NCI-H1694 treated with DMSO at 0.1 percent for 48 hours (cell line): ENCODE data around the gene DRD2.

Experiments
- DNase-seq: peaks from one replicate; lab custom pipeline; 2025; lab: John Stamatoyannopoulos, UW

Gene DRD2

DNA sequence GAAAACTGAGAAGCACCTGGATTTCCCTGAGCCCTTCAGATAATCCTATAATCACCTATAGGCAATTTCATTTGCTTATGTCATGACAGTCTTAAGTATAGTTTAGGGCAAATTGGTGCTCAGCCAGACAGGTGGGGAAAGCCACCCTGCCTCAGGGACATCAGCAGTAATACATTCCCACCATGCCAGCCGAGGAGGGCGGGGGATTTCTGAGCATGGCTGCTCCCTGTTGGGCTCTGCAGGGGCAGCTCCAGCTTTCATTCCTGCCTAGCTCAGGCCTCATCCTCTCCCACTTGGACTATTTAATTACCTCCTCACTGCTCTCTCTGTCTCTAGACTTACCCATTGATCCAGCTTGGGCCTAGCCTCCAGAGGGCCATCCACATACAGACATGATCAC, 9.0 kb upstream of the DRD2 start:
- DNase-seq = no peak

DNA sequence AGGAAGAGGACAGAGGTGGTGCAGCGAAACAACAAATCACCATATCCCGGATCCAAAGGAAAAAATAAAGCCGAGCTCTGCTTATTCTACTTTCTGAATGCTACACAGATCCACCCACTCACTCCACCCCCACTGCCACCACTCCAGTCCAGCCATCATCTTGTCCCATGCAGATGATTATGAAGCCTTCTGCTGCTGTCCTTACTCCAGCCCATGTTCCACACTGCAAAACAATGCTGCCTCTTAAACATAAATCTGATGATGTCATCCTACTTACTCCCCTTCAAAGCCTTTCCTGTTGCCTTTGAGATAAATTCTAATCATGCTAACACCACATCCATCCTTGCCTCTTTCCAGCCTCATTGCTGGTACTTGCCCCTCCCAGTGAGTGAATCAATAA, 6.5 kb upstream of the DRD2 start:
- DNase-seq = no peak

DNA sequence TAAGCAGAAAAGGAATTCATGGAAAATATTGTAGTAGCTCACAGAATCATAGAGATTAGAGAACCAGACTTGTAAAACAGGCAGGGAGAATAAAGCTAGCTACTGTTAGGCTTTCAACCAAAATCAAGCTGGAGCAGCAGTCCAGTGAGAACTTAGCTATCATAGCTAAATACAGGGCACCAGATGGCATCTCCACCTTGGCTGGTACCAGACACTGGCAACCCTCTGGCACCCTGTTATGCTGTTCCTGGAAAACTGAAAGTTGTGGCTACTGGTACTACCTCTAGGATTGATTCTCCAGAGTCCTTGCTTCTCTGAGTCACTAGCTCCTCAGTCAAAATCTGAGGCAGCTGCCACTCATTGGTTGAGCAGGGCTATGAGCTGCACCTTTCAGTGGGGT, 6.0 kb upstream of the DRD2 start:
- DNase-seq = peak; percentile 36

DNA sequence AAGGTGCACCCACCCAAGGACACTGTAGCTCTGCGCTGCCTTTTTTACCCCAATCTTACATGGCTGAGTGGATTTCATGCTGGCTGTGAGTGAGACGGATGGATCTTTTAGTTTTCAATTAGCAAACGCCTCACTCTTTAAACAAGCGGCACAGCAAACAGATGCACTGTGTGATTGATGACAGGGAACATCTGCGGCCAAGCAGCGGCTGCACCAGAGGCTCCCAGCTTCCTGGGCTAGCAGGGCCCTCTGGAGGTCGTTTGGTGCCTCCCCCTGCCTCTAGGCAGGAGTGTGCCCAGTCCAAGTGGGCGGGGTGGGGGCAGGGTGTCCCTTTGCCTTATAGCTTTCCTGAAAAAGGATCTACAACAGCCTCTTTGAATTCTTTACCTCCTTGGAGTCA, 2.1 kb upstream of the DRD2 start:
- DNase-seq = peak; percentile 68

DNA sequence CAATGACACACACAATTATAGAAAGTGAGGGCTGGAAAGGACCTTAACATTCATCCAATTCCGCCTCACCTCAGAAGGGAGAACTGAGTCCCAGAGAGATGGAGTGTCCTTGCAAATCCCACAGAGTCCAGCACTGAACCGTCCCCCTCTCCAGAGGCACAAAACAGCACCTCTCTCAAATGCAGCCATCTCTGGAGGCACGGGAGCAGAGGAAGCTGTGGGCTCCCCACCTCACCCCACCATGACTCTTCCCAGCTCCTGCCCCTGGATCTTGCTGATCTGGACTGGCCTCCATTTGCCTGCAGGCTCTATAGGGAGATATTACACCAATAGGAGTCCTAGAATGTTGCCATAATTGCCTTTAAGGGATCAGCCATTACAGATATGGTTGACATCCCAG, 1.4 kb upstream of the DRD2 start:
- DNase-seq = no peak

DNA sequence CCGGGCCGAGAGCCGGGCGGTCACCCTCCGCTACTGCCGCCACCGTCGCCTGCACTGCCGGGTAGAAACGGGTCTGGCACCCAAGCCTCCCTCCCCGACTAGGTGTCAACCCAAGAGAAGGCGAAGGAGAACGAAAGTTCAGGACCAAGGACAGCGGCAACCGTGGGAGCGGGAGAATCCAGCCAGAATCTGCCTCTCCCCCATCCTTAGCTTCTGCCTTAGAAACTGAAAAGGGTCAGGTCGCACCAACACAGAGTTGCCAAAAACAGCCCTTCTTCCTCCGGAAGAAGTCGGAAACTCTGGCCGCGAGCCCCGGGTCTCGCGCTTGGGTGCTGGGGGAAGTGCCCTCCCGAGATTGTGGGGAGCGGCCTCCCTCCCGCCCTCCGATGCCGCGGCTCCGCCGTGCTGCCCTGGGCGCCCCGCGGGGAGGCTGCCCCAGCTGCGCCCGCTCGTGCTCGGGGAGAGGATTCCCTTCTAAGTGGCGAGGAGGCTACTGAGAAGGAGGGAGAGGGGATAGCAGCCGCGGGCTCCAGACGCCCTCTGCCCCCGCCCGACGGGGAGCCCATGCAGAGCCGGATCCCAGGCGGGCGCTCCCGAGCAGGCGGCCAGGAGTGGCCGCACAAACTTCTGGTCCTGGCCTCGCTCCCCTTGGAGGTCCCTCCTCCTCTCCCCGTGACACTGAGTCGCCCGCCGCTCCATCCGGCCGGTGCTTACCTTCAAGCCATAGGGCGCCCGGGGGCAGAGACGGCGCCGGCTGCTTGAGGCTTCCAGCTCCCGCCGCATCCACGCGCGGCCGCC, 637 bp downstream of the DRD2 start:
- DNase-seq = no peak

DNA sequence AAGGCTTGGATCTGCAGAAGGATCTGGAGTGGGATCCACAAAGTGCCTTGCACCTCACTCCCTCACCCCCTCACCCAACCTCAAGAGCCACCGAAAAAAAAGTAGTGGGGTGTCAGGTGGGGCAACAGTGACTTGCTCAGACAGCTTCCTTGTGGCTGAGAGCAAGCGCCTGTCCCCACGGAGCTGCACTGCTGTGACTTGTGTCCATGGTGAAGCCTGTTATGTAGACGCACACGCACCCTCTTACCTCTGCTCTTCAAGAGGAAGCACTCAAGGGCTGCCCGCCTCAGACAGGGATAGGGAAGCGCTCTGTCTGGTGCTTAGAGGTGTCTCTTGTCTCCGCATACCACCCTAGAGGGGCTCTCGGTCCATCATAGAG, 1.2 kb downstream of the DRD2 start:
- no peak for DNase-seq

DNA sequence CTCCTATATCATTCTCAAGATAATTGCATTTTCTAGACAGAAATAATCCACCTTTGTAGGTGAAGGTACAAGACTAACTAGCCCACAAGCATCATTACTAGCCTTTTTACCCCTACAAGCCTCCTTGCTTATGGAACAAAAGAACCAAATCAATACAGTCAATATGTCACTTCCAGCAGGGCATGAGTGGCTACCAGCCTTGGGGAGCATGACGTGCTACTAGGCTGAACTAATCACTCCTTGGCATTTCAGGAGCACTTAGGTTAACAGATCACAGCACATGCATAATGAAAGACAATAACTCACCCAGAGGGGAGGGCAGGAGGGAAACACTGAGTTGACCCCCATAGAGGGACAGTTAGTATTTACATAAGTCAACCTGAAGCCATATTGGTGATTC, 2.7 kb downstream of the DRD2 start:
- no peak for DNase-seq

DNA sequence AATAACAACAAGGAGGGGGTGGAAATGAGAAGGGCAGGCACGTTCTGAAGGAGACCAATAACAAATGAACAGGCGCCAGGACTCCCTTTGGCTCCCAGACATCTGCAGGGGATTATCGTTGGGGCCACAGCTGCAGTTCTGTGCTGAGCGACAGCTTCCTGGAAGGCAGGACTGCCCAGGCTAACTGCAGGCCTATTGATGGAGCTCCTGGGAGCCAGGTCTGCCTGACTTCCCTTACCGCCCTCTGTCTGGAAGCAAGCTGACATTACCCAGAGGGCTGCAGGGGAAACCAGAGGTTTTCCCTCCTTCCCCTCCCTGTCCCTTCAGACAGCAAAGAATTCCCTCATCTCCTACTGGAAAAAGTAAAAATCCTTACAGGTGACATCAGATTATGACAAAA, 5.0 kb downstream of the DRD2 start:
- no peak for DNase-seq

DNA sequence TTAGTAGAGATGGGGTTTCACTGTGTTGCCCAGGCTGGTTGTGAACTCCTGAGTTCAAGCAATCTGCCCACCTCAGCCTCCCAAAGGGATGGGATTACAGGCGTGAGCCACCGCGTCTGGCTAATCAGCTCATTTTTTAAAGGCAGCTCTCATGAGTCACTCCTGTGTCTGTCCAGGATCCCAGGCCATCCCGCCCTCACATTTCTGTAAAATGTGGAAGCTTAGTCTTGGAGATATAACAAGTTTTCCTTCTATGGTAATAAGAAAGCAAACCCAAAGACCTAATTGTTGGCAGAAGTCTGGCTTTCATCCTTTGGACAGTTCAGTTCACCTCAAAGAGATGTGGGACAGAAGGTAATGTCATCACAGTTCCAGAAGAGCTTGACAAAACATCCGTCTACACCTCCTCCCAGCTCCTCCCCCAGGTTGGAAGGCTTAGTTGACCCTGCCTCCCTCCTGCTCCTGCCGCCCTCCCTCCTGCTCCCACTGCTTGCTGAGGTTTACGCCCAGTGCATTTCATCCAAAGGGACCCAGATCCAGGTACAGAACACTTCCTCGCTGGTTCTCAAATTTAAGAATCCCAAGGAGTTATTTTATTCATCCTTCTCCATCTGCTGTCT, 6.4 kb downstream of the DRD2 start:
- DNase-seq = no peak

DNA sequence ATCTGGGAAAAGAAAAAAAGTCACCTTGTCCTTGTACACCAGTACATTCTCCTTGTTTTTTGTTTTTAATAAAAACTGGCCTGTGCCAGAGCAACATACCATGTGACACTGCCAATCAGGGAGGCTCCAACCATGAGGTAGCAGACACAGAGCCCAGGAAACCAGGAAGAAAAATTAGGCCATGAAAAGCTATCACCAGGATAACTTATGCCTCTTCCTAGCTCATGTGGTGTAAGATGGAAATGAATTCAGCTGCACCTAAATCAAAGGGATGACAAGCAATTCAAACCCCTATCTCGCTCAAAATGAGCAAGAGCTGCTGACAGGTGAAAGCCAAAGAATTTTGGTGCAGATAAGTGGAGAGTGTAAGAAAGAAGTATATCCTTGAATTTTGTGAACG, 7.7 kb downstream of the DRD2 start:
- DNase-seq = no peak

DNA sequence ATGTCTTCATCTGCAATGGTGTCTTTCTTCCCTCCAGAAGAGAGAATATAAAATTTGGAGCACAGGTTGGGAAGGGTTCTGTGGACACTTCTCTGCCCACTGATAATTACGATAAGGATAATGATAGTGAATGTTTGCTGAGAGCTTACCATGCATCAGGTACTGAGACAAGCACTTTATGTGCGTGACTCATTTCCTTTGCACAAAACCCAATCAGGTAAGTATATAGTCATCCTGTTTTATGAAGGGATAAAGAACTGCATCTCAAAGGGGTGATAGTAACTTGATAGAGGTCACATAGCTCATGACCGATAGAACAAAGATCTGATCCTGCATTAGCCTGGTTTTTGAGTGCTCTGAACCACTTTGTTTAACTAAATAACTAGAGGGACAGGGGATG, 9.4 kb downstream of the DRD2 start:
- DNase-seq = no peak

DNA sequence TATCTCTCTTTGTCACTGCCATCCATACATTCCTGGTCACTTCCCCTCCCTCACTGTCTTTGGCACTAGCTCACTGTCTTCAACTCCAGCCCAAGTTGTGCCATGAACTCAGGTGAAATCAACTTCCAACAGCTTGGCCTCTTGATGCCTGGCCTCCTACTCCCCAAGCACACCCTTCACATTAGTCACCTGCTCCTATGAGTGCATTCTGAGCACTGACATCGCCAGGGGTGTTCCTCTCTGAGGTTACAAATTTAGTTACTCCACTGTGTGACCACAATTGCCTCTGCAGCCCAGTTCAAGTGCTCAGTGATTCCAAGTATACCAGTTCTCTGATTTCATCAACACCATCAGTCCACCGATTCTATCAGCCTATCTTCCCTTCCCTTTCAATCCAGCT, 10.8 kb downstream of the DRD2 start:
- DNase-seq = no peak

DNA sequence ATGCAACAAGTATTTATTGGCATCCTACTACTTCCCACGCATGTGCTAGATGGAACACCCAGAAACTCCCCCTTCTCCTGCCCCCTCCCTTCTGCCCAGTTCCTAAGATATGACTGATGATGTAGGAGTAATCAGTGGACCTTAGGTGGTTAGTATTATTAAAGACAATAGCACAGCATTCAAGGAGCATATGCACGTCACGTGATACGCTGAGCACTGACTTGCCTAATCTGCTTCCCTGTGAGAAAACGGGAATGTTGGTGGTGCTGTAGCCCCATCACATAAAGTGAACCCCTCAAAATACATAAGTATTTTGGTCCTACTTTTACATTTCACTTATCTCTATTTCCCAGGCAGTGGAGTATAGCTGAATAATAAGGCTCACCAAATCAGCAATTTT, 12.4 kb downstream of the DRD2 start:
- DNase-seq = no peak

DNA sequence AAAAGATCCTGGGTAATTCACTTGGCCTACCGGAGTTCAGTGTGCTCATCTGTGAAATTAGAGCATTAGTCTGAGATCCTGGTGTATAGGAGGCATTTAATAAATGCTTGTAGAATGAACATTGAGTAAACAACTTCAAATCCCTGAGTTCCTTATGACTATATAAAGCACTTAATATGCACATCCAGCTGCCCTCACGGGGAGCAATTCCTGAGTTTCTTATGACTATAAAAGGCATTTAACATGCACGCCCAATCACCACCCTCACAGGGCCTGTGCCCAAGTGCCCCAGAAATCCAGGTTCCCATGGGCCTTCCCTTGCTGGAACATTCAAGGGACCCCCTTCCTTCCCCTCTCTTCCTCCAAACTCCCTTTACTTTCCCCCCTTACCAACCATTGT, 13.6 kb downstream of the DRD2 start:
- no peak for DNase-seq

DNA sequence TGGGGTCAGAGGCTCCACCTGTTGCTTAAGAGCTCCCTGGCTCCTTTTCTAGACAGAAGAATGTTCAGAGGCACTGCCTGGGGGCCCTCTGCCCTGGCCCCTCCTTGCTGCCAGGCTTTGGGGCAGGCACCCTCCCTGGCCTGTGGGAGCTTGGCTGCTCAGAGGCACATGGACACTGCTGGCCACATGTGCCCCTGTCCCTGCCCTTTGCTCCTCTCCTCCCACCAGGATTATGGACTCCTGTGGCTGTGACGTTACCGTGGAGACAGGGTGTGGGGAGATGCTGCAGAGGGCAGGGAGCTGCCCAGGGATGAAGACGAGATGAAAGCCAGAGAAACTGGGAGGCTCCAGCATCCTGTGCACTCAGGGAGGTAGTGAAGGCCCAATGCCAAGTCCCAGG, 14.7 kb downstream of the DRD2 start:
- no peak for DNase-seq

DNA sequence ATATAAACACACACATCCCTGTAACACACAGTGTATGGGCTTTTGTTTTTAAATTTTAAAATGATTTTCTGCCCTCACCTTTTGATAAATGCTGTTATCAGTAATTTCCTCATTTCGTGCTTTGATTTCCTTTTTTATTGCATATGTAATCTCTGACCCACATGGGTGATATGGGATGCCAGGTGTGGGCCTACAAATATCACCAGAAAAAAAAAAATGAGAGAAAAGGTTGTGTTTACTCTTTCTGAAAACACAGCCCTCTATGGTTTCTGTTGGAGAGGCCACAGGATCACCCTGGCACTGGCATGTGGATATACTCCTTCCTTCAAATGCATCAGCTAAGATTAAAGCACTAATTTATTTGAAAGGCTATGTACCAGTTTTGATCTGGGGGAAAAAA, 17.0 kb downstream of the DRD2 start:
- no peak for DNase-seq

DNA sequence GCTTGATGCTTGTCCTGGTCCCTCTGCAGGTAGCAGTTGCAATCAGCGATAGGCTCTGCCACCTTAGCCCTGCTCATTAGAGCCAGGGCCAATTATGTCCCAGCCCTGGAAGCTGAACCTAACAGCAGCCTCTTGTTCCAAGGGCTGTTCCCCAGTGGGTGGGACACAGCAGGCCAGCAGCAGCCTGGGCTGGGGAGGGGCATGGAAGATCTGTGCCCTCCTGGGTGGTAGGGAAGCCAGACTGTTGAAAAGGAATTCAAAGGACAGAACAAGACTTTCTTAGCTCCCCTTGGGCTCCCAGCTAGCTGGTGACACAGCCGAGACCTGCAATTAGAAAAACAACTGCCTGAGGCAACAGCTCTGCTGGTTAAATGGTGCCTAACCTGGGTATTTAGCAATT, 17.4 kb downstream of the DRD2 start:
- peak; percentile 20 for DNase-seq

DNA sequence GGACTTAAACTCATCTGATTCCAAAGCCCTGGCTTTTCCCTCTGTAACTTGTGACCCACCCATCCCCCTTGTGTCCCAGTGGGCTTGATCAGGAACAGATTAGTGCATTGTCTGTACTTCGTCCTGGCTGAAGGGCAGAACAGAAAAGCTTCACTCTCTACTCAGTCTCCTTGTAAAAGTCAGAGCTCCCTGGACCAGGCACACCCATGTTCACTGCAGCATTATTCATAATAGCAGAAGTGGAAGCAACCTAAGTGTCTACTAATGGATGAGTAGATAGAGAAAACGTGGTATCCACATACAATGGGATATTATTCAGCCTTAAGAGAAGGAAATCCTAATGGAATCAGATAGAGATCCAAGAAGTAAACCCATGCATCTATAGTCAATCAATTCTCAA, 20.7 kb downstream of the DRD2 start:
- no peak for DNase-seq

DNA sequence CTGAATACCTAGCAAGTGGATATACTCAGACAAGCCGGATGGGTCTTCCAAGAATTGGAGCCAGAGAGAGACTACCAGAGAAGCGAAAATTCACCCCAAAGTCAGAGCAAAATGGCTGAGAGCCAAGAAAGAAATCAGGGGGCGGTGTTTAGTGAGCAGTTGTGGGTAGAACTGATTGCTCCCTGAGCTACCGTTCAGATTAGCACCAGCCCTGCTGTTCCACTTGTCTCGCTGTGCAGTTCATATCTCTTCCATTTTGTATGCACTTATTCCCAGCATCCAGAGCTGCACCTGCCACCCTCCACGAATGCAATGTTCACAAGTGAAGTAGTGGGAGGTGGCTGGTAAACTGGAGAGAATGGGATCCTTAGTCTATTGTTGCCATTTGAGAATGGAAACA, 25.5 kb downstream of the DRD2 start:
- no peak for DNase-seq

DNA sequence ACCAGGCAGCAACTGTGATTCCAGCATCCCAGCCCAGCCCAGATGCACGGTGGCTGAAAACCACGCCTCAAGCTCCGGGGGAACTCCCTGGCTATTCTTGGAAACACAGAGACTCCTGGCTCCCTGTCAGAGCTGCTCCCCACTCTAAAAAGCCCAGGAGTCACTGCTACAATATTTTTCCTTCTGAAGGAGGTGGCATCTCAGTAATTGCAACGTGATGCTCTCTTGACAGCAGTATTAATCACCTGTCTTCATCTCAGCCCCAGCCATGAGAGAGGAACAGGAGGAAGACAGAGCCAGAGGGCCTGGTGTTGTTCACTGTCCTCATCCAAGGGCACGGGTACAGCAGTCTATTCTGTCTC, 26.9 kb downstream of the DRD2 start:
- no peak for DNase-seq

DNA sequence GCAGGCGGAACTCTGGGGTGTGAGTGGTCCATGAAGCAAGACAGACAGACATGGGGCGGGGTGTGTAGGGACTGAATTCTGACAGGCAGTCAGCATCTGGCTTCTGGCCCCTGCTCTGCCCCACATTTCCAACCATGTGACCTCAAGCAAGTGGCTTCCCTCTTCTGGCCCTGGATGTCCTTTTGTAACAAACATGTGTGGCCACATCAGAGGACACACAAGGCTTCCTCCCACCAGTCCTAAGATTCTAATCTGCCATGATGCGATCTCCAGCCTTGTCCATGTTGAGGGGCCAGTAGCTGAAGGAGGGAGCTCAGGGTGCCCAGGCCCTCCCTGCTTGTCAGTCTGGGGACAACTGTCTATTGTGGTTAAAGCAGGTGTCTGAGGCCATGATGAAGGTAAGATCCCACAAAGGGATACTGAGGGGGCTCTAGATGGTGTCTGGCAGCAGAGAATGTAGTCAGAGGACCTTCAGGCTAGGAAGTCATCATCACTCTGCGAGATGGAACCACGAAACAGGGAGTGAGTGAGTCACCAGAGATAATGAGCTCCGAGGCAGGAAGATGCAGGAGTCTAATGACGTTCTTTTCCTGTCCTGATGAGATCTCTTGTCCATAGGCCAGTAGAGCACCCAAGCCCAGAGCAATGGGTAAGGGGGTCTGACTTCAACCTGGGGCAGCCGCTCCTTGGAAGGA, 27.4 kb downstream of the DRD2 start:
- no peak for DNase-seq

DNA sequence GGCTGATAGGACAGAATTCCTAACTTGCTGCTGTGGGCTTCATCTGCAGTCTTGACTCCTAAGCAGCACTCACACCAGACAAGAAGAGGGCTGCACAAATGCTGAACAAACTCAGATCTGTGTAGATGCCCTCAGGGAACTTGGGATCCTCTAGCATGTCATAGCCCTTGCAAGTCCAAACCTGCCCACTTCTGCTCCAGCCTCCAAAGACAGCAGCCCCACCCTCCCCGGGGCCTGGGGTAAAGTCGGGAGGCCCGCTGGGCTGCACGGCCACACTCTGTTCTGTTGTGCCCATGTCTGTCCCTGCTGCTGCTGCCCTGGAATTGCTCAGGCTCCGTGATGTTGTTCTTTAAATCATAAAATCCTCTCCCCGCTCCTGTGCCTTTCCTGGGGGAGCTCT, 28.3 kb downstream of the DRD2 start:
- DNase-seq = no peak

DNA sequence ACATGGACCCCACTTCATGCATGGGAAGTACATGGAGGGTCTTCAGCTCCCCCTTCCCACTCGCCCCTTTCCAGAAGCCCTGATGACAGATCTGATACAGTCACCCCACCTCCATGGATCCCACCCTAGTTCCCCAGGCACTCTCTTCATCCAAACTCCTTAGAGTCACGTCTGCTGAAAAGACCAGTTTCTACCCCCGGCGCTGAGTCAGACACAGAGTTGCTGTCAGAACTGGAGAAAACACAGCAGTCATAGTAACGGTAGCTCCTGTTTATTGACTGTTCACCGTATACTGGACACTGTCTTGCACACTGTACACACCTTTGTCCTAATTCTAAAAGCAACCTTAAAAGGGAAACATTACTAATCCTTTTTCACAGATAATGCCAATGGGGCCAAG, 29.1 kb downstream of the DRD2 start:
- DNase-seq = no peak
